Osteoblast (primary cell): Measurements from ENCODE around the gene HOXB2. TPM values are rescaled to one million over a fixed set of nuclear protein-coding genes. Genes with fewer than 3 reads are reported as not detected.

Experiments
- DNase-seq: peaks from one replicate; pipeline ENCODE4 v3.0.0; 2011; ENCODE audit warnings: low spot score, mixed read lengths; ENCODE audit not compliant: insufficient read length; ENCODE audit errors: missing footprints
- H2AFZ ChIP-seq: 2 replicates; pipeline ENCODE4 v1.6.0; 2011; ENCODE audit warnings: mild to moderate bottlenecking, low read length
- H3K27ac ChIP-seq: 2 replicates; pipeline ENCODE4 v1.5.1; 2011; ENCODE audit warnings: mild to moderate bottlenecking, low read depth, low read length, moderate library complexity
- H3K27me3 ChIP-seq: 2 replicates; pipeline ENCODE4 v1.6.0; 2012; ENCODE audit warnings: mild to moderate bottlenecking, control low read depth, inconsistent platforms, low read length, moderate library complexity; ENCODE audit not compliant: insufficient read depth
- H3K36me3 ChIP-seq: 2 replicates; pipeline ENCODE4 v1.5.1; 2011; ENCODE audit warnings: mild to moderate bottlenecking, low read length, control low read depth, moderate library complexity; ENCODE audit not compliant: insufficient read depth
- H3K4me1 ChIP-seq: 2 replicates; pipeline ENCODE4 v1.5.1; 2011; ENCODE audit warnings: mild to moderate bottlenecking, low read length, control low read depth, moderate library complexity; ENCODE audit not compliant: insufficient read depth
- H3K4me2 ChIP-seq: 2 replicates; pipeline ENCODE4 v1.6.0; 2011; ENCODE audit warnings: mild to moderate bottlenecking, low read length; ENCODE audit not compliant: insufficient read depth
- H3K4me3 ChIP-seq: fragments of 200-600 bp; sonication (generic); 3 replicates; pipeline ENCODE4 v1.5.1; 2012; ENCODE audit warnings: mild to moderate bottlenecking, low read length, inconsistent platforms; ENCODE audit not compliant: insufficient read depth
- H3K79me2 ChIP-seq: 2 replicates; pipeline ENCODE4 v1.6.0; 2012; ENCODE audit warnings: mild to moderate bottlenecking, low read length, control low read depth, inconsistent platforms; ENCODE audit not compliant: insufficient read depth
- H3K9me3 ChIP-seq: 2 replicates; pipeline ENCODE4 v1.5.1; 2011; ENCODE audit warnings: low read depth, low read length, control low read depth
- H4K20me1 ChIP-seq: 2 replicates; pipeline ENCODE4 v1.6.0; 2012; ENCODE audit warnings: mild to moderate bottlenecking, low read length, control low read depth; ENCODE audit not compliant: insufficient read depth
- CTCF ChIP-seq: IDR thresholded peaks from 2 replicates; pipeline ENCODE4 v1.5.1; 2011; ENCODE audit warnings: mild to moderate bottlenecking, low read depth, low read length, moderate library complexity; ENCODE audit errors: extremely low read depth
- total RNA-seq: library from RNA; depleted of rRNA; stranded (reverse); fragments of >200 nt; gene quantifications from 2 replicates; pipeline ENCODE4 v1.2.3, GENCODE V29; 2012

HOXB2 gene
- total RNA-seq, 1 donor = 3.3 TPM

- Histone ChIP-seq H3K9me3 (no peaks in the 10 kb centered on the region), H3K4me1 (no peaks in the 10 kb centered on the region), H3K4me3 (no peak overlapping the region), H3K27me3 (peaks cover 86% of the 10 kb centered on the region), H3K79me2 (no peaks in the 10 kb centered on the region), H3K36me3 (no peaks in the 10 kb centered on the region), H4K20me1 (no peaks in the 10 kb centered on the region), H2AFZ (no peak overlapping the region), H3K27ac (no peak overlapping the region), H3K4me2 (peak overlapping the region; percentile 48)
- TF ChIP-seq CTCF = no peak
- no peak for DNase-seq
Measured at GRCh38 chr17:48555258-48556228, 10.6 kb upstream of the HOXB2 start.

GRCh38 chr17:48554412-48555257, 9.7 kb upstream of the HOXB2 start:
- no peak overlapping the region for H3K27ac ChIP-seq

GRCh38 chr17:48553826-48554225, 8.9 kb upstream of the HOXB2 start:
- Histone ChIP-seq H3K9me3 (no peaks in the 10 kb centered on the region), H3K4me3 (no peak overlapping the region), H3K4me1 (no peaks in the 10 kb centered on the region), H4K20me1 (no peaks in the 10 kb centered on the region), H3K36me3 (no peaks in the 10 kb centered on the region), H3K4me2 (no peak overlapping the region), H3K27me3 (peaks cover 85% of the 10 kb centered on the region), H3K27ac (no peak overlapping the region), H3K79me2 (no peaks in the 10 kb centered on the region), H2AFZ (no peak overlapping the region)
- TF ChIP-seq CTCF = no peak
- no peak for DNase-seq

More at GRCh38 chr17:48554412-48555257, 9.7 kb upstream of the HOXB2 start:
- Histone ChIP-seq H3K79me2 (no peaks in the 10 kb centered on the region), H3K4me3 (peak overlapping the region; percentile 28), H3K4me1 (no peaks in the 10 kb centered on the region), H4K20me1 (no peaks in the 10 kb centered on the region), H3K36me3 (no peaks in the 10 kb centered on the region), H3K4me2 (peak overlapping the region; percentile 48), H3K27me3 (peaks cover 86% of the 10 kb centered on the region), H3K9me3 (no peaks in the 10 kb centered on the region), H2AFZ (no peak overlapping the region)
- TF ChIP-seq CTCF = no peak
- DNase-seq = no peak

- no peaks in the 10 kb centered on the region for H4K20me1 ChIP-seq
- H3K27ac ChIP-seq = no peak overlapping the region
- H3K79me2 ChIP-seq = no peaks in the 10 kb centered on the region
- no peak overlapping the region for H3K4me2 ChIP-seq
- no peak for TF ChIP-seq CTCF
- no peak overlapping the region for H2AFZ ChIP-seq
- DNase-seq = no peak
- H3K4me1 ChIP-seq = no peaks in the 10 kb centered on the region
- no peaks in the 10 kb centered on the region for H3K36me3 ChIP-seq
- H3K9me3 ChIP-seq = no peaks in the 10 kb centered on the region
- peaks cover 83% of the 10 kb centered on the region for H3K27me3 ChIP-seq
- no peak overlapping the region for H3K4me3 ChIP-seq
Measured at GRCh38 chr17:48553190-48553547, 8.3 kb upstream of the HOXB2 start.
